Suprapubic skin (tissue), 4 donors: ENCODE data around the gene SLC10A1. TPM values are rescaled to one million over a fixed set of nuclear protein-coding genes. Genes with fewer than 3 reads are reported as not detected.

Experiments
- DNase-seq, 2 donors: peaks; one replicate each; pipeline ENCODE4 v3.0.0-alpha.2; 2019; ENCODE audit warnings: low spot score in 2 of 2
- H3K27ac ChIP-seq: fragments of 200-600 bp; sonication (generic); one replicate; pipeline ENCODE4 v1.5.1; 2019
- H3K27me3 ChIP-seq: fragments of 200-600 bp; sonication (generic); one replicate; pipeline ENCODE4 v1.5.1; 2019
- H3K36me3 ChIP-seq: fragments of 200-600 bp; sonication (generic); one replicate; pipeline ENCODE4 v1.5.1; 2019
- H3K4me1 ChIP-seq: fragments of 200-600 bp; sonication (generic); one replicate; pipeline ENCODE4 v1.5.1; 2019
- H3K4me3 ChIP-seq: fragments of 200-600 bp; sonication (generic); one replicate; pipeline ENCODE4 v1.5.1; 2019; ENCODE audit warnings: mild to moderate bottlenecking
- H3K9me3 ChIP-seq: fragments of 200-600 bp; sonication (generic); one replicate; pipeline ENCODE4 v1.5.1; 2019
- CTCF ChIP-seq, 2 donors: fragments of 200-600 bp in 1 of 2; fragments of 450-650 bp in 1 of 2; sonication (generic) in 1 of 2; IDR thresholded peaks; one replicate each; pipeline ENCODE4 v1.5.1; 2016 to 2019; ENCODE audit warnings: antibody characterized with exemption in 2 of 2, mild to moderate bottlenecking in 1 of 2, moderate library complexity in 1 of 2
- EP300 ChIP-seq: sonication (generic); formaldehyde crosslinking; IDR thresholded peaks from one replicate; pipeline ENCODE4 v1.6.1; 2017; ENCODE audit warnings: antibody characterized with exemption
- POLR2A ChIP-seq, 2 donors: fragments of 450-650 bp; IDR thresholded peaks; one replicate each; pipeline ENCODE4 v1.6.1; 2017; ENCODE audit warnings: antibody characterized with exemption in 2 of 2, mild to moderate bottlenecking in 2 of 2, moderate library complexity in 2 of 2
- POLR2AphosphoS5 ChIP-seq, 3 donors: sonication (generic); formaldehyde crosslinking; IDR thresholded peaks; one replicate each; pipeline ENCODE4 v1.6.1; 2017; ENCODE audit warnings: antibody characterized with exemption in 3 of 3
- WGBS: methylation state at CpG from one replicate; pipeline ENCODE4 v1.1.5; 2018; 5-methylcytosine and 5-hydroxymethylcytosine counted together
- total RNA-seq, 4 donors: library from RNA; depleted of rRNA; stranded (reverse); fragments of >200 nt; gene quantifications; one replicate each; pipeline ENCODE4 v1.1.0, GENCODE V29; 2016

Gene SLC10A1
- total RNA-seq, 4 donors from 2014 or later, result not detected

DNA sequence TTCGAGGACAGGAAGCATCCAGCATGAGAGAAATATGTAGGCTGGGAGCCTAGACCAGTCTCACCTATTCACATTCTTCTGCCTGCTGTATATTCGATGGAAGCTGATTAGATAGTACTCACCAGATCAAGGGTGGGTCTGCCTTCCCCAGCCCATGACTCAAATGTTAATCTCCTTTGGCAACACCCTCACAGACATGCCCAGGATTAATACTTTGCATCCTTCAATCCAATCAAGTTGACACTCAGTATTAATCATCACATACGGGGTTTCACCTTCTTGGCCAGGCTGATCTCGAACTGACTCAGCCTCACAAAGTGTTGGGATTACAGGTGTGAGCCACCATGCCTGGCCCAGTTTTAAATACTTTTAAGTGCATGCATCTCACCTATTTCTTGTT lies 30.5 kb upstream of the SLC10A1 start:
- H3K4me1 ChIP-seq, result no peaks in the 10 kb centered on the region
- no peaks in the 10 kb centered on the region for H3K36me3 ChIP-seq
- no peaks in the 10 kb centered on the region for H3K9me3 ChIP-seq
- TF ChIP-seq POLR2A (IDR thresholded peaks at IDR 0.05) (no peak), EP300 (no peak), POLR2AphosphoS5 (IDR thresholded peaks at IDR 0.05) (no peak), CTCF (IDR thresholded peaks at IDR 0.05) (no peak)
- no peak overlapping the region for H3K27ac ChIP-seq
- no peaks in the 10 kb centered on the region for H3K27me3 ChIP-seq
- WGBS, result 57% methylated on average over 4 of the region's 4 CpGs
- H3K4me3 ChIP-seq, result no peak overlapping the region
- no peak for DNase-seq

- WGBS, result 67% methylated on average over 6 of the region's 6 CpGs
- DNase-seq, result no peak
- H3K4me3 ChIP-seq, result no peak overlapping the region
- peaks cover 6% of the 10 kb centered on the region for H3K27me3 ChIP-seq
- H3K27ac ChIP-seq, result no peak overlapping the region
- H3K36me3 ChIP-seq, result no peaks in the 10 kb centered on the region
- H3K9me3 ChIP-seq, result no peaks in the 10 kb centered on the region
- H3K4me1 ChIP-seq, result no peaks in the 10 kb centered on the region
- no peak for TF ChIP-seq POLR2A (IDR thresholded peaks at IDR 0.05)
- TF ChIP-seq CTCF (IDR thresholded peaks at IDR 0.05), result no peak
- TF ChIP-seq EP300, result no peak
- no peak for TF ChIP-seq POLR2AphosphoS5 (IDR thresholded peaks at IDR 0.05)
Observed at GRCh38 chr14:69822456-69822855, 25.4 kb upstream of the SLC10A1 start.

DNA sequence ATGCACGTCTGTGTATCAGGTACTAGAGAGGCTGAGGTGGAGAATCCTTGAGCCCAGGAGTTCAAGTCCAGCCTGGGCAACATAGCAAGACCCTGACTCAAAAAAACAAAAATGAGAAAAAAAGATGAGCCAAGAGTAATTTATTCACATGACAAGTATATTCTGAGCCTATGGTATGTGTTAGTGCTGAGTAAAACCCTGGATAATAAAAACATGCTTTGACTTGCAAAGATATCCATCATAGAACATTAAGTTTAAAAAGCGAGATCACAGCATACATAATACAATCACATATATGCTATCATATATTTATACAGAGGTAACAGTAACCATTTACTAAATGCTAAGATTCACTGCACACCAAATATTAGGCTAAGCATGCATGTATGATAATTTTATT lies 23.9 kb upstream of the SLC10A1 start:
- H3K4me1 ChIP-seq, result no peaks in the 10 kb centered on the region
- 52% methylated on average over 2 of the region's 2 CpGs for WGBS
- H3K27me3 ChIP-seq, result peaks cover 17% of the 10 kb centered on the region
- H3K9me3 ChIP-seq, result no peaks in the 10 kb centered on the region
- no peaks in the 10 kb centered on the region for H3K36me3 ChIP-seq
- H3K4me3 ChIP-seq, result no peak overlapping the region
- no peak overlapping the region for H3K27ac ChIP-seq
- no peak for DNase-seq
- TF ChIP-seq POLR2AphosphoS5 (IDR thresholded peaks at IDR 0.05) (no peak), POLR2A (IDR thresholded peaks at IDR 0.05) (no peak), EP300 (no peak), CTCF (IDR thresholded peaks at IDR 0.05) (no peak)

- H3K36me3 ChIP-seq, result no peaks in the 10 kb centered on the region
- H3K27me3 ChIP-seq, result peaks cover 21% of the 10 kb centered on the region
- no peak overlapping the region for H3K27ac ChIP-seq
- H3K4me3 ChIP-seq, result no peak overlapping the region
- no peak for TF ChIP-seq CTCF (IDR thresholded peaks at IDR 0.05)
- no peak for TF ChIP-seq EP300
- no peaks in the 10 kb centered on the region for H3K4me1 ChIP-seq
- no peaks in the 10 kb centered on the region for H3K9me3 ChIP-seq
- 78% methylated on average over 8 of the region's 8 CpGs for WGBS
- DNase-seq, result no peak
Observed at GRCh38 chr14:69819607-69820006, 22.6 kb upstream of the SLC10A1 start.

DNA sequence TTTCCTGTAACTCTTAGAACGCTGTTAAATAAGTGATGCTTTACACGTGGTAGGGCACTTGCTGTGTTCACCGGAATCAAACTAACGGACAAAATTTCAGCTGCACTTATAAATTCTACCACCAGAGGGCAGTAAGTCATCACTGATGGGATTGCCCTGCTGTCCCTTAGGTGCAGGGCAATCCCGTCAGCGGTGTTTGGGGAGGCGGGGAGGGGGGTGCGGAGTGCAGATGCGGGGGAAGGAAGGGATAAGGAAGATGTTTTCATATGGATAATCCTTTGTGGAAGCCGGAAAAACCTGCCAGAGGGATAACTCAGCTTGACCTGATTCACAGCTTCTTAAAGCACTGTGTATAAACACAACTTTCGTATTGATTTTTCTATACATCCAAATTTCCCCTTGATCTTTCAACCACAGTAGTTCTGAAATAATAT lies 21.7 kb upstream of the SLC10A1 start:
- H3K27me3 ChIP-seq, result peaks cover 21% of the 10 kb centered on the region
- no peaks in the 10 kb centered on the region for H3K36me3 ChIP-seq
- no peaks in the 10 kb centered on the region for H3K9me3 ChIP-seq
- H3K27ac ChIP-seq, result no peak overlapping the region
- no peak for DNase-seq
- 8% methylated on average over 11 of the region's 11 CpGs for WGBS
- no peaks in the 10 kb centered on the region for H3K4me1 ChIP-seq
- no peak overlapping the region for H3K4me3 ChIP-seq
- TF ChIP-seq POLR2AphosphoS5 (IDR thresholded peaks at IDR 0.05) (no peak), POLR2A (IDR thresholded peaks at IDR 0.05) (no peak), CTCF (IDR thresholded peaks at IDR 0.05) (peak; percentile 74 to 75)
